ENCODE data around the gene DLG2. TPM values are rescaled to one million over a fixed set of nuclear protein-coding genes. Genes with fewer than 3 reads are reported as not detected.

DLG2 gene
- total RNA-seq, 2 donors from 2014 or later: 3.8 to 16.4 TPM

DNA sequence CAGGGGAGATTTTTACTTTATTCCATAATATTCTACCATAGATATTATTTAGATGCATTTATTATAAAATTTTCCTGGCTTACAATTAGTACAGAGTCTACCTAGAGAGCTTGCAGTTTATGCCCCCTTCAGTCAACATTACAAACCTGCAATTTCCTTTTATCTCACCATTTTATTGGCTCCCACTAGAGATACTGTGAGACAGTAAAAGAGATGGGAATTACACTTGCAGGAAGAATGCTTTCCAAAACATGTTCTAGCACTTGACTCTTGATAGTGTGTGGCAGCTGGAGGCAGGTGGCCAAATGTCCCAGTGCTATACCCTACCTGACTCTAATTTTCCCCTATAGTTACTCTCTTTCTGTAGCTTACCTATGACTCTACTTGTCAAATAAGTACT is 863.2 kb downstream of the DLG2 start:
- Histone ChIP-seq H3K9me3 (no peaks in the 10 kb centered on the region), H3K27me3 (replicated peaks; ENCODE audit: insufficient read depth) (no peaks in the 10 kb centered on the region), H3K4me1 (ENCODE audit: control insufficient read depth in 1 of 2, low read depth in 2 of 2) (no peaks in the 10 kb centered on the region), H3K4me3 (no peak overlapping the region), H3K36me3 (no peaks in the 10 kb centered on the region), H3K27ac (no peak overlapping the region)
- DNase-seq (ENCODE audit: low spot score) (no peak), ATAC-seq (ENCODE audit: insufficient number of reproducible peaks, low FRiP score, low read depth) (no peak)
- TF ChIP-seq, protein P1, sequence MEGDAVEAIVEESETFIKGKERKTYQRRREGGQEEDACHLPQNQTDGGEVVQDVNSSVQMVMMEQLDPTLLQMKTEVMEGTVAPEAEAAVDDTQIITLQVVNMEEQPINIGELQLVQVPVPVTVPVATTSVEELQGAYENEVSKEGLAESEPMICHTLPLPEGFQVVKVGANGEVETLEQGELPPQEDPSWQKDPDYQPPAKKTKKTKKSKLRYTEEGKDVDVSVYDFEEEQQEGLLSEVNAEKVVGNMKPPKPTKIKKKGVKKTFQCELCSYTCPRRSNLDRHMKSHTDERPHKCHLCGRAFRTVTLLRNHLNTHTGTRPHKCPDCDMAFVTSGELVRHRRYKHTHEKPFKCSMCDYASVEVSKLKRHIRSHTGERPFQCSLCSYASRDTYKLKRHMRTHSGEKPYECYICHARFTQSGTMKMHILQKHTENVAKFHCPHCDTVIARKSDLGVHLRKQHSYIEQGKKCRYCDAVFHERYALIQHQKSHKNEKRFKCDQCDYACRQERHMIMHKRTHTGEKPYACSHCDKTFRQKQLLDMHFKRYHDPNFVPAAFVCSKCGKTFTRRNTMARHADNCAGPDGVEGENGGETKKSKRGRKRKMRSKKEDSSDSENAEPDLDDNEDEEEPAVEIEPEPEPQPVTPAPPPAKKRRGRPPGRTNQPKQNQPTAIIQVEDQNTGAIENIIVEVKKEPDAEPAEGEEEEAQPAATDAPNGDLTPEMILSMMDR (IDR thresholded peaks at IDR 0.05): no peak

DNA sequence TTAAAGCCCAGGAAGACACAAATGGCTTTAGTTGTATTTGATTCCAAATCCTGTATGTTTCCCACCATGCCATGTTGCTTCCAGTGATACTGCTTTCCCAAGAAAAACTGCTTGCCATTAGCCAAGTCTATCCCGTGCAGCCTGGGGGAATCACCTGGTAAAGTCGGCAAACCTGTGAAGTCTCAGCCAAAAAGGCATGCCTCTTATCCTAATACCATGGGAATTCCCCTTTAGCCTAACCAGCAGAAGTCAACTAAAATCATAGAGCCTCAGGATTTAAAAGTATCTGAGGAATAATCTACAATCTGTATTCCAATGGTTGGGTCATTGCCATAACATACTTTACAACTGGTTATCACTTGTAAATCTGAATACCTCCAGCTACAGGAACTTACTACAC is 869.4 kb downstream of the DLG2 start:
- no peak for ATAC-seq (ENCODE audit: insufficient number of reproducible peaks, low FRiP score, low read depth)
- Histone ChIP-seq H3K4me3 (no peak overlapping the region), H3K27ac (no peak overlapping the region), H3K9me3 (no peaks in the 10 kb centered on the region), H3K27me3 (replicated peaks; ENCODE audit: insufficient read depth) (no peaks in the 10 kb centered on the region), H3K36me3 (no peaks in the 10 kb centered on the region), H3K4me1 (ENCODE audit: control insufficient read depth in 1 of 2, low read depth in 2 of 2) (no peaks in the 10 kb centered on the region)
- TF ChIP-seq, protein P1 (IDR thresholded peaks at IDR 0.05): no peak
- DNase-seq (ENCODE audit: low spot score): no peak

DNA sequence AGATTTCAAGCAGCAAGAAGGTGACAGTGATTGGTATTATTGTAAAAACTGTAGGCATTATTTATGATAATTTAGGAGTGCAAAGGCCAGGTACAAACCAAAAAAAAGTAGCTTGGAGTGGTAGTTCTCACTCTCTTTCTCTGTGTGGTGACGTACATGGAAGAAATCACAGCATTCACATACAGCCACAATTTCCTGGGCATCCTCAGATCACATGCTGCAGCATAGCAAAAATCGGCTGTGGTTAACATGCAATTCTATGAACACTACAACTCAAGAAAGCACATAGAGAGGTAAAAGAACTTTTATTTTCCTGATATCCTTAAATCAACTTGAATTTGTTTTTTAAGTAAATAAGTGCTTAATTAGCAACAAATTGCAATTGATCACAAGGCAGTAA is 875.8 kb downstream of the DLG2 start:
- no peak overlapping the region for H3K4me3 ChIP-seq
- H3K9me3 ChIP-seq: no peaks in the 10 kb centered on the region
- ATAC-seq (ENCODE audit: insufficient number of reproducible peaks, low FRiP score, low read depth) (no peak), DNase-seq (ENCODE audit: low spot score) (no peak)
- H3K36me3 ChIP-seq: no peaks in the 10 kb centered on the region
- TF ChIP-seq, protein P1 (IDR thresholded peaks at IDR 0.05): no peak
- H3K27me3 ChIP-seq (replicated peaks; ENCODE audit: insufficient read depth): no peaks in the 10 kb centered on the region
- no peaks in the 10 kb centered on the region for H3K4me1 ChIP-seq (ENCODE audit: control insufficient read depth in 1 of 2, low read depth in 2 of 2)
- H3K27ac ChIP-seq: no peak overlapping the region

DNA sequence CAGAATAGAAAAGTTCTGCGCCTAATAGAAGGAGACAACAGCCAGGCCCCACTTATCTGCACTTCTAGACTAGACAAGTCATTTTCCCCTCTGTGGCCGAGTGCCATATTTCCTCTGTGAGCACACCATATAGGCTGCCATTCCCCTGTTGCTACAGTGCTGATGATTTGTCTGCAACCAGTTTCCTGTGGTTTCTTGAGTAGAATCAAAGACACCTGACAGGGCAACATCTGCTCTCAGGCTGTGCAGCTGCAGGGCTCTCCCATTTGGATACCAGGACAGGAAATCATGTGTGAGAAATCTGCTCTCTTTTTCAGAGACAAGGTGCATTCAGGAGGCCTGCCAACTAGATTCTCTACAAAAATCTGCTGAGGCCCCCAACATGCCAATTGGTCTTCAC is 879.3 kb downstream of the DLG2 start:
- H3K27ac ChIP-seq: no peak overlapping the region
- H3K4me3 ChIP-seq: no peak overlapping the region
- TF ChIP-seq, protein P1 (IDR thresholded peaks at IDR 0.05): no peak
- ATAC-seq (ENCODE audit: insufficient number of reproducible peaks, low FRiP score, low read depth) (no peak), DNase-seq (ENCODE audit: low spot score) (no peak)
- no peaks in the 10 kb centered on the region for H3K4me1 ChIP-seq (ENCODE audit: control insufficient read depth in 1 of 2, low read depth in 2 of 2)
- no peaks in the 10 kb centered on the region for H3K9me3 ChIP-seq
- H3K27me3 ChIP-seq (replicated peaks; ENCODE audit: insufficient read depth): no peaks in the 10 kb centered on the region
- H3K36me3 ChIP-seq: no peaks in the 10 kb centered on the region

DNA sequence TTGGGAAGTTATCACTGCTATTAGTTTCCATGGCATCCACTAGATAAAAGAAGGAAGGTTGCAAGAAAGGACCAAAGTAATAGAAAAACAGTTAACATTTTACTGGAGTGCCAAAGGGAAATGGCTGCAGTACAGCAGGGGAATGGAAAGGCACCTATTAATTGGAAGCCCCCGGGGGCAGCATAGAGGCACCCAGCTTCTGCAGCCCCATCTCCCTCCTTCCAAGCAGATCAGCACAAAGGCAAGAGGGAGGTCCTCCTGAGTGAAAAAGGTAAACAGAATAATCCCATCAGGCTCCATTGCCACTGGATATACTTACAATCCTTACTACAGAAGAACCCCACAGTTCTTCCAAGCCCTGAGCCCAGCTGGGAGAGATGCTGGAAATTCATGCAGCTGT is 887.1 kb downstream of the DLG2 start:
- no peaks in the 10 kb centered on the region for H3K36me3 ChIP-seq
- H3K4me3 ChIP-seq: no peak overlapping the region
- no peak overlapping the region for H3K27ac ChIP-seq
- no peaks in the 10 kb centered on the region for H3K4me1 ChIP-seq (ENCODE audit: control insufficient read depth in 1 of 2, low read depth in 2 of 2)
- H3K27me3 ChIP-seq (replicated peaks; ENCODE audit: insufficient read depth): no peaks in the 10 kb centered on the region
- ATAC-seq (ENCODE audit: insufficient number of reproducible peaks, low FRiP score, low read depth) (no peak), DNase-seq (ENCODE audit: low spot score) (no peak)
- H3K9me3 ChIP-seq: peaks cover 3% of the 10 kb centered on the region
- TF ChIP-seq, protein P1 (IDR thresholded peaks at IDR 0.05): no peak

Measured in thoracic aorta (tissue), 2 donors.